Ectodermal cell (in vitro differentiated cells): ENCODE results near the gene RAET1L.
"Not testable (repeated sequence)": the region's sequence is repeated elsewhere in the genome, so short reads cannot be mapped to it uniquely, and the experiment has no call there.

Source experiments
- H3K27ac ChIP-seq: 2 replicates; pipeline ENCODE4 v1.7.0; 2013; ENCODE audit warnings: mild to moderate bottlenecking, low read depth, low read length; ENCODE audit not compliant: insufficient read depth, poor library complexity, severe bottlenecking
- H3K27me3 ChIP-seq: 2 replicates; pipeline ENCODE4 v1.7.0; 2013; ENCODE audit warnings: mild to moderate bottlenecking, low read length; ENCODE audit not compliant: insufficient read depth, control insufficient read depth, poor library complexity, severe bottlenecking
- H3K36me3 ChIP-seq: one replicate; pipeline ENCODE4 v1.7.0; 2013; ENCODE audit warnings: low read length; ENCODE audit not compliant: control insufficient read depth, insufficient read depth
- H3K4me1 ChIP-seq: one replicate; pipeline ENCODE4 v1.7.0; 2013; ENCODE audit warnings: low read length; ENCODE audit not compliant: control insufficient read depth, insufficient read depth
- H3K4me3 ChIP-seq: 2 replicates; pipeline ENCODE4 v1.7.0; 2013; ENCODE audit warnings: low read depth, low read length, control low read depth; ENCODE audit not compliant: insufficient read depth
- H3K9me3 ChIP-seq: 2 replicates; pipeline ENCODE4 v1.7.0; 2013; ENCODE audit warnings: mild to moderate bottlenecking, low read length, moderate library complexity; ENCODE audit not compliant: control insufficient read depth
- WGBS, 2 experiments: methylation state at CpG; one replicate each; pipeline ENCODE4 v1.1.7; 2013; ENCODE audit warnings: missing lambda C conversion rate in 2 of 2; 5-methylcytosine and 5-hydroxymethylcytosine counted together

Gene RAET1L

DNA sequence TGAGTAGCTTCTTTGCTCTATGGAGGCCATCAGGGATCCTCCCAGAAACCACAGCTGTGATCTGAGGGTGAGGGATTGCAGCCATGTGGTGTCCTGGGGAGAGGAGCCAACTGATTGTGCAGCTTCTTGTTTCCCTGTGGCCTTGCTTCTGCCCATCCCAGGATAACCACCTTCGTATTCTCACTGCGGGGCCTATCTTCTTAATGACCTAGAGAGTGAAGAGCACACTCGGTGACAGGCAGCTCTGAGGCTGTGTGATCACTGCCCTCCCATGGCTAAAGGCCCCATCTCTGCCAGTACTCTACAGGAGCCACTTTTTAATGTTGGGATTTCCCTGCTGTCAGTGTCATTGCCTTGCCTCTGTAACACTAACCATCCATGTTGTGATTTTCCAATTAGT lies 5.3 kb upstream of the RAET1L start:
- Histone ChIP-seq H3K9me3 (no peaks in the 10 kb centered on the region), H3K36me3 (no peaks in the 10 kb centered on the region), H3K27me3 (peaks cover 43% of the 10 kb centered on the region), H3K4me3 (no peak overlapping the region), H3K27ac (no peak overlapping the region), H3K4me1 (no peaks in the 10 kb centered on the region)
- 91 to 94% methylated on average over 3 of the region's 3 CpGs for WGBS, 2 experiments

DNA sequence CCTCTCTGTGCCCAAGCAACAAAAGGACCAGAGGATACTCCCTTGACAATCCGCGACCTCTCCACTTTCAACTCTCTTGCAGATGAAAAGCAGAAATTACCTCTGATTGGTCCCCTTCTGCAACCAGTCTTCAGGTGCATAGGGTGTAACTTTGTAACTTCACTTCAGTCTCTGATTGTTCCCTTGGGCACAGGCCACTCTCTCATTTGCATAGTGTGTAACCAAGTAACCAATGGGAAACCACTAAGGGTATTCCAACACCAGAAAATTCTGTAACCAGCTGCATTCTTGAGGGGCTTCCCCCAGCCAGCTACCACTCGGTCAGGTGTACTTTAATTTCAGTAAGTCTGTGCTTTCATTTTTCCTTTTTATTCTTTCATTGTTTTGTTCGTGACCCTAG lies 4.4 kb upstream of the RAET1L start:
- peaks cover 43% of the 10 kb centered on the region for H3K27me3 ChIP-seq
- H3K36me3 ChIP-seq = no peaks in the 10 kb centered on the region
- H3K4me3 ChIP-seq = no peak overlapping the region
- no peak overlapping the region for H3K27ac ChIP-seq
- 74 to 79% methylated on average over 4 of the region's 4 CpGs for WGBS, 2 experiments
- H3K4me1 ChIP-seq = no peaks in the 10 kb centered on the region
- H3K9me3 ChIP-seq = no peaks in the 10 kb centered on the region

DNA sequence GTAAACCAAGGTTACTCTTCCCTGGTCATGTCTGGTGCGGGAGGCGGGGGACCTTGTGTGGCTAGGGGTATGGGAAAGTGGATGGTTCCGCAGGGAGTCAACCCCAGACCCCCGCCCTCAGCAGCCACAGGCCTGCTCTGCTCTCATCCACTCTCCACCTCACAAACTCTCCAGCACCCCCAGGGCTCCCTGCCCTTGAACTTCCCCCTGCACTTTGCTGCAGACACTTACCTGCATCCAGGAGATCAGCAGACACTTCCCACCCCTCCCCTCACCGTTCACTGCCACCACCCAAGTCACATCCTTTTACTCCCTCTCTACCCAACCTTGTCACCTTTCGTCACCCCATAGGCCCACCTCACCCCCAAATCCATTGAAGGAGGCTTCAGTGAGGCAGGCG lies 3.9 kb upstream of the RAET1L start:
- no peaks in the 10 kb centered on the region for H3K4me1 ChIP-seq
- H3K36me3 ChIP-seq = no peaks in the 10 kb centered on the region
- no peak overlapping the region for H3K27ac ChIP-seq
- WGBS, 2 experiments = 85 to 89% methylated on average over 6 to 7 of the region's 7 CpGs
- no peaks in the 10 kb centered on the region for H3K9me3 ChIP-seq
- H3K27me3 ChIP-seq = peaks cover 38% of the 10 kb centered on the region
- H3K4me3 ChIP-seq = no peak overlapping the region

DNA sequence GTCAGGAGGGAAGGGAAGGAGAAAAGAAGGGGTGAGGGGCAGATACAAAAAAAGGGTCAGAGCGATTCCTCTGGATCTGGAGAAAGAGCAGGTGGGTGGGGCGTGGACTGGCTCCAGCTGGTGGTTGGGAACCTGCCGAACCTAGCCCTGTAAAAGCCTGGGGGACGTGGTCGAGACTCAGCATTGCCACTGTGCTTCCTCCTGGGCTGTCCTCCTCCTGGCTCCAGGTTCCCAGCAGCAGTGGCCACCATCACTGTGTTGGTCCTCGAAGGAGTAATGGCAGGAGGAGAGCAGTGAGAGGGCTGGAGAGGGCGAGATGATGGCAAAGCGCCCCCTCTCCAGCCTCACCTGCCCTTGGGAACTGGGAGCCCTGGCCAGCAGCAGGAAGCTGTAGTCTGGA lies 3.5 kb upstream of the RAET1L start:
- Histone ChIP-seq H3K27ac (no peak overlapping the region), H3K9me3 (no peaks in the 10 kb centered on the region), H3K4me1 (no peaks in the 10 kb centered on the region), H3K36me3 (no peaks in the 10 kb centered on the region), H3K27me3 (peaks cover 34% of the 10 kb centered on the region), H3K4me3 (no peak overlapping the region)
- 88 to 89% methylated on average over 8 of the region's 8 CpGs for WGBS, 2 experiments

DNA sequence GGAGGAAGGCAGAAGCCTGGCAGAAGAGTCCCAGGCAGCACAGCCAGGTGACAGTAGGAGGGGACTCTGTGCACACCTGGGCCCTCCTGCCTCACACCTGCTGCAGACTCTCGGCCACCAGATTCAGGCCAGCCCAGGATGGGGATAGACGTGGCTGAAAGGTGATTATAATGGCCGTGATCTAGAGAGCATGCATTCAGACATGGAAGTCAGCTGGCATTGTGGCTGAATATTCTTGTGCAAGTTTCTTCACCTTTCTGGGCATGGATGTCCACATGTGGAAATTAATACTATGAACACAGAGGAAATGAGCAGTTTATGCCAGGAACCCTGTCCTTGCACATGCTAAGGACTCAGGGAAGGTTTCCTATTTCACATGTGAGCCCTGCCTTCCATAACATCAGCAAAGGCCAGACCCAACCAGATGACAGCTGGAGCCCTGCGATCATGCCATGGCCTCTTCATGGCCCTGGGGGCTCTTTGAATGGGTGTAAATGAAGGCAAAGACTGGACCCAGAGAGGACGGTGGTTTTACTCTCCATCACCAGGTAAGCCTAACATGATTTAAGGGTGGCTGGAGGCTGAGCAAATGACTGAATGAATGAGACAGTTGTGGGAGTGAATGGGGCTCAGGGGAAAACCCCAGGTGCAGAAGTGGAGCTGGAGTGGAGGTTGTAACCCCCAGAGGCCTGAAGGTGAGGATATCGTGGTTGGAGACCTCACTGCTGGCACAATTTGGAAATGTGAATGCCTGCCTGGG lies 2.7 kb upstream of the RAET1L start:
- Histone ChIP-seq H3K4me3 (no peak overlapping the region), H3K36me3 (no peaks in the 10 kb centered on the region), H3K9me3 (no peaks in the 10 kb centered on the region), H3K27ac (no peak overlapping the region), H3K27me3 (peaks cover 25% of the 10 kb centered on the region), H3K4me1 (no peaks in the 10 kb centered on the region)
- WGBS, 2 experiments = 88 to 90% methylated on average over 6 of the region's 6 CpGs

DNA sequence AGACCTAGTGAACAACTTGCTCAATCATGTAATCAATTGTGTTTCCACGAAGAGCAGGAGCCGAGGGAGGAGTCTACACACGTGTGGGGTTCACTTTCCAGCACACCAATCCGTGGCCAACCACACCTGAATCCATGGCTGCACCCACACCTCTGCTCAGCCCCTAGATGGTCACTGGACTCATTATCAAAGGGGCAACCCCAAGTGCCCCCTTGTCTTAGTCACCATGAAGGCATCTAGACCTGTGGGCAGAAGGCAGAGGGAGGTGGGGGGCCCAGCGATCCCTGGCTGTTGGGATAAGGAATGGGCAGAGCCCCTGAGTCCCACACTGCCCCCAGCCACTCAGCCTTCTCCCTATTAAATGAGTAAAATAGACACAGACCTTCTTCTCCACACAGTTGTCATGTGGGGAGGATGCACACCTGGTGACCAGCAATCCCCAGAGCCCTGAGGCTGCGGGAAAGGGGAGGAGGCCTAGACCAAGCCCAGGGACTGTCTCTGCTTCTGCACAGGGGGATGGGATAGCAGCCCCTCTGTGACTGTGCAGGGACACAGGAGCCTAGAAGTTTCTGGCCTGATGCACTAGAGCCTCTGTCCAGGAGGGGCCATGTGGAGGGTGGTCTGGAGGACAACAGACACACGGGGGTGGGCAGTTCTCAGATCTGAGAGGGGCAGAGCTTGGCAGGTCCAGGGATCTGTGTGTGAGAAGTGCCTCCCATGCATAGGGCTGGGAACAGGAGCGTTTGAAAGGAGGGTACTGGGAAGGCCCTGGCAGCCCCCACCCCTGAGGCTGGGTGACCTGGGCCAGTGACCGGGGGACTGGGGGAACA lies 1.9 kb upstream of the RAET1L start:
- 90% methylated on average over 9 of the region's 9 CpGs for WGBS, 2 experiments
- Histone ChIP-seq H3K4me3 (no peak overlapping the region), H3K27ac (no peak overlapping the region), H3K36me3 (no peaks in the 10 kb centered on the region), H3K4me1 (no peaks in the 10 kb centered on the region), H3K9me3 (no peaks in the 10 kb centered on the region), H3K27me3 (peaks cover 20% of the 10 kb centered on the region)

DNA sequence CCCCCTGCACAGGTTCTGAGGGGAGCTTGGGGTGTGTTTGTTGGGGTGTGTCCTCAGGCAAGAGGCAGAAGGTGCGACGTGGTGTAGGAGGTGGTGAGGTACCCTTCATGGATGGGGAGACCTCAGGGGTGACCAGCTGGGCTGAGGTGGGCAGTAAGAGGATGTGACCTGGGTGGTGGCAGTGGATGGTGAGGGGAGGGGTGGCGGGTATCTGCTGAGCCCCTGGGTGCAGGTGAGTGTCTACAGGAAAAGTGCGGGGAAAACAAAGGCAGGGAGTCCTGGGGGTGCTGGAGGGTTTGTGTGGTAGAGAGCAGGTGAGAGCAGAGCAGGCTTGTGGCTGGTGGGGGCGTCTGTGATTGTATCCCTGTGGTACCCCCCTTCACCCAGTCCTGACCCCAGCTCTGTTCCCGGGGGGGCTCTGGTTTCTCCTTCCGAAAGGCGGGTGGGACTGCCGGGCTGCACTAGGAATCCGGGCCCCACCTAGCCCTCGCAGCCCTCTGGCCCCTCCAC lies 631 bp downstream of the RAET1L start:
- no peak overlapping the region for H3K27ac ChIP-seq
- no peak overlapping the region for H3K4me3 ChIP-seq
- H3K36me3 ChIP-seq = no peaks in the 10 kb centered on the region
- H3K9me3 ChIP-seq = no peaks in the 10 kb centered on the region
- WGBS, 2 experiments = 79 to 80% methylated on average over 11 of the region's 11 CpGs
- peaks cover 20% of the 10 kb centered on the region for H3K27me3 ChIP-seq
- no peaks in the 10 kb centered on the region for H3K4me1 ChIP-seq

DNA sequence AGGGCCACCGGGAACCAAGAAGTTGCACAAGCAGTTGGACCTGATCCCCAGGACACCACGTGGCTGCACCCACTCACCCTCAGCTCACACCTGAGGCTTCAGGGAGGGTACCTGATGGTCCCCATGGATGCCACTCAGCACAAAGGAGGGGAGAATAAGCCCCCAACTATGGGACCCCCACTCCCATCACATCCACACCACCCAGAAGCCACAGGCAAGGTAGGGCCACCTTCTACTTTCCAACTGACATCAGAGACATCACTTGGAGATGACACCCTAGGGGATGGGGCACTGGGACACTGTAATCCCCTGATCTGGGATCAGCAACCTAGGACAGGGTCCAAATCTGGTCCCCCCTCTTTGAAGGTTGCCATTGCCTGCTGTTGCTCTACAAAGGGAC lies 1.3 kb downstream of the RAET1L start:
- 73 to 87% methylated on average over 2 of the region's 2 CpGs for WGBS, 2 experiments

DNA sequence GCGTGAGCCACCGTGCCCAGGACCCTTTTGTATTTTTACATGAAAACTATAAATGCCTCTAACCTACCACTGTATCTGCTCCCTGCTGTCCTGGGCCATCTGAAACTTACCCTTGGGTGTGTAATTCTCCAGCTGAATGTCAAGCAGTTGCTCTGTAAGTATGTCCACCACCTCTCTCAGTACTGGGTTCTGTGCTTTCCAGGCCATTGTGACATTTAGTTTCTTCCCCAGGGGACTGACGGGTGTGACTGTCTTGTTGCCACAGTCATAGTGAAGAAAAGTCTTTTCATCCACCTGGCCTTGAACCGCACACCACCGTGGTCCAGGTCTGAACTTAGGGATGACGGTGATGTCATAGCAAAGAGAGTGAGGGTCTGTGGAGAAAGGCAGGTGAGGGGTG lies 3.5 kb downstream of the RAET1L start:
- not testable (repeated sequence) for H3K4me3 ChIP-seq, H3K9me3 ChIP-seq, H3K4me1 ChIP-seq, H3K27ac ChIP-seq, H3K36me3 ChIP-seq
- peaks cover 41% of the 10 kb centered on the region for H3K27me3 ChIP-seq
- WGBS, 2 experiments = 90 to 94% methylated on average over 2 of the region's 6 CpGs

More for the DNA sequence above, 1.3 kb downstream of the RAET1L start:
- not testable (repeated sequence) for H3K27ac ChIP-seq, H3K9me3 ChIP-seq, H3K4me1 ChIP-seq, H3K4me3 ChIP-seq, H3K36me3 ChIP-seq
- H3K27me3 ChIP-seq = peaks cover 24% of the 10 kb centered on the region

DNA sequence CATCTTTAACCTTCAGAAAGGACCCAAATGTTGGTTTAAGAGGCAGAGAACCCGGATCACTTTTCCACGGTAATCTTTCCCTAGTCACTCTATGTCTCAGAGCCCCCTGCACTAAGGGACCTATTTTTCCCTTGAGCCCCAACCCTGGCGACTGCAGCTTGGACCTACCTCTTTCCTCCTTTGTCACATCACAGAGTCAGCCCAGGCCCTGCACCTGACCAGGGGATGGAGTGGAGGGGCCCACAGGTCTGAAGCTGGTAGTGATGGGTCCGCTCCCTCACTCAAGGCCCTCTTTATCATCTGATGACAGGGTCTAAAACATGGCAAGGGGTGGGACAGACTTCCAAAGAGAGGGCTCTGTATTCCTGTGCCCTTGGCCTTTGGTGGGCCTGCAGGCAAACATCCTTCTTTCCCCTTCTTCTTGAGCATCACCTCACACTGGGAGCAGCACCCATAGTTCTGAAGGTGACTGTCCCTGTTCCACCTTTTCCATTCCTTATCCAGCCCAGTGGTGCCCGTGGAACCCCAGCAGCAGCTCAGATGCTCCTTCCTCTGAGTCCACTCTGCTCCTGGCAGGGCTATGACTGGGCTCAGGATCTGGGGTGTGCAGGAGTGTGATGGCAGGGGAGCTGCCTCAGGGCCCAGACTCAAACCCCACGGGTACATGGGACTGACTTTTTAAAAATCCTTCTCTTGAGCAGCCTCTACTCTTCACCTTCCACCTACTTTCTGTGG lies 6.3 kb downstream of the RAET1L start:
- H3K27ac ChIP-seq = no peak overlapping the region
- peaks cover 54% of the 10 kb centered on the region for H3K27me3 ChIP-seq
- 51 to 55% methylated on average over 6 of the region's 6 CpGs for WGBS, 2 experiments
- H3K4me3 ChIP-seq = no peak overlapping the region
- H3K9me3 ChIP-seq = no peaks in the 10 kb centered on the region
- H3K36me3 ChIP-seq = no peaks in the 10 kb centered on the region
- H3K4me1 ChIP-seq = no peaks in the 10 kb centered on the region
